HUDEP-2 (cell line): ENCODE data around the gene R3HCC1L.

Experiments
- DNase-seq, 76 experiments: peaks; one replicate each; lab custom pipeline; 2025; ENCODE audit not compliant: unreplicated experiment in 76 of 76; lab: John Stamatoyannopoulos, UW

R3HCC1L gene

GRCh38 chr10:98256692-98257091, 122.2 kb downstream of the R3HCC1L start:
- no peak for DNase-seq

- DNase-seq, result no peak
These were observed 122.7 kb downstream of the R3HCC1L start for GRCh38 chr10:98257198-98257597.

- DNase-seq, result no peak
These were observed 123.5 kb downstream of the R3HCC1L start for GRCh38 chr10:98257961-98258360.

GRCh38 chr10:98258683-98259454, 124.4 kb downstream of the R3HCC1L start:
- no peak for DNase-seq

GRCh38 chr10:98259606-98260315, 125.3 kb downstream of the R3HCC1L start:
- DNase-seq, result peak in 10 of 76 experiments; percentile 3 to 46 (median 18)

GRCh38 chr10:98260350-98260749, 125.9 kb downstream of the R3HCC1L start:
- DNase-seq, result no peak

- no peak for DNase-seq
These were observed 126.3 kb downstream of the R3HCC1L start for GRCh38 chr10:98260752-98261151.

GRCh38 chr10:98261436-98262277, 127.2 kb downstream of the R3HCC1L start:
- no peak for DNase-seq

GRCh38 chr10:98262571-98262970, 128.1 kb downstream of the R3HCC1L start:
- peak in 26 of 76 experiments; percentile 3 to 56 (median 18) for DNase-seq

- DNase-seq, result no peak
These were observed 128.6 kb downstream of the R3HCC1L start for GRCh38 chr10:98263088-98263487.

- DNase-seq, result no peak
These were observed 130.1 kb downstream of the R3HCC1L start for GRCh38 chr10:98264378-98265065.

- DNase-seq, result no peak
These were observed 131.2 kb downstream of the R3HCC1L start for GRCh38 chr10:98265403-98266378.

GRCh38 chr10:98266647-98267046, 132.2 kb downstream of the R3HCC1L start:
- no peak for DNase-seq

GRCh38 chr10:98267069-98267893, 132.8 kb downstream of the R3HCC1L start:
- no peak for DNase-seq

GRCh38 chr10:98267894-98268693, 133.6 kb downstream of the R3HCC1L start, which contains the start of gene LOXL4:
LOXL4 (minus strand) TSS chr10:98268194; CDS start chr10:98263019, 5,175 bp downstream.
- DNase-seq, result no peak

GRCh38 chr10:98268694-98269431, 134.4 kb downstream of the R3HCC1L start:
- no peak for DNase-seq

- DNase-seq, result no peak
These were observed 135.0 kb downstream of the R3HCC1L start for GRCh38 chr10:98269435-98269912.
